ENCODE measurements around the gene GATAD2B.

DNA sequence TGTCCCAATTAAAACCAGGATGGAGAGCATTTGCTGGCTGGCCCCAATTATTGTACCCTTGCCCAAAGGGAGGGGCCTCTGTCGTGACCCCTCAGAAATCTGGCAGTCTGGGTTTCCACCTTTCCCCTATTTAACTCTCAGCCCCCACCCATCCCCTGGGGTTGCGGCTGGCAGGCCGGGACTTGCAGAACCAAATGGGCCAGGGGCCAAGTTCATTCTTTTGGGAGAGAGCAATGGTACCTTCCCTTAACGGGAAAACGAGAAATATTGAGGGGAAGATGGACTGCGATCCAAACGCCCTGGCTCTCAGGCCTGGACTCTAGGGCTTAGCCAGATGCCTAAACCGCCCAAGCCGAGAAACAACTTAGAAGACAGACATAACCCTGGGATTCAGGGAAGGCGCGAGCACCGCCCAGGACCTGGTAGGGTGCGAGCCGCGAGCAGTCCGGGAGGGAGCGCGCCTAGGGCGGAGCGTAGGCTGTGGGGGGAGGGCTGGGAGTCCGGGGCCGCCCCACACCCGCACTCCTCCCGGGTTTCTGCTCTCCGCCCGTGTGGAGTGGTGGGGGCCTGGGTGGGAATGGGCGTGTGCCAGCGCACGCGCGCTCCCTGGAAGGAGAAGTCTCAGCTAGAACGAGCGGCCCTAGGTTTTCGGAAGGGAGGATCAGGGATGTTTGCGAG is 147.9 kb downstream of the GATAD2B start, which contains the start of gene SLC27A3:
- TF ChIP-seq EP300 (IDR thresholded peaks at IDR 0.05), result peak in 1 of 2 donors; percentile 60
- TF ChIP-seq POLR2A (IDR thresholded peaks at IDR 0.05), result peak in 1 of 2 donors; percentile 17
